Suprapubic skin (tissue), 4 donors: ENCODE data around the gene MDFIC. TPM values are rescaled to one million over a fixed set of nuclear protein-coding genes. Genes with fewer than 3 reads are reported as not detected.
"Not testable (repeated sequence)": the region's sequence is repeated elsewhere in the genome, so short reads cannot be mapped to it uniquely, and the experiment has no call there.

ENCODE experiments used
- DNase-seq, 2 donors: peaks; one replicate each; pipeline ENCODE4 v3.0.0-alpha.2; 2019; ENCODE audit warnings: low spot score in 2 of 2
- H3K27ac ChIP-seq: fragments of 200-600 bp; sonication (generic); one replicate; pipeline ENCODE4 v1.5.1; 2019
- H3K27me3 ChIP-seq: fragments of 200-600 bp; sonication (generic); one replicate; pipeline ENCODE4 v1.5.1; 2019
- H3K36me3 ChIP-seq: fragments of 200-600 bp; sonication (generic); one replicate; pipeline ENCODE4 v1.5.1; 2019
- H3K4me1 ChIP-seq: fragments of 200-600 bp; sonication (generic); one replicate; pipeline ENCODE4 v1.5.1; 2019
- H3K4me3 ChIP-seq: fragments of 200-600 bp; sonication (generic); one replicate; pipeline ENCODE4 v1.5.1; 2019; ENCODE audit warnings: mild to moderate bottlenecking
- H3K9me3 ChIP-seq: fragments of 200-600 bp; sonication (generic); one replicate; pipeline ENCODE4 v1.5.1; 2019
- EP300 ChIP-seq: sonication (generic); formaldehyde crosslinking; IDR thresholded peaks from one replicate; pipeline ENCODE4 v1.6.1; 2017; ENCODE audit warnings: antibody characterized with exemption
- POLR2A ChIP-seq, 2 donors: fragments of 450-650 bp; IDR thresholded peaks; one replicate each; pipeline ENCODE4 v1.6.1; 2017; ENCODE audit warnings: antibody characterized with exemption in 2 of 2, mild to moderate bottlenecking in 2 of 2, moderate library complexity in 2 of 2
- POLR2AphosphoS5 ChIP-seq, 3 donors: sonication (generic); formaldehyde crosslinking; IDR thresholded peaks; one replicate each; pipeline ENCODE4 v1.6.1; 2017; ENCODE audit warnings: antibody characterized with exemption in 3 of 3
- WGBS: methylation state at CpG from one replicate; pipeline ENCODE4 v1.1.5; 2018; 5-methylcytosine and 5-hydroxymethylcytosine counted together
- total RNA-seq, 4 donors: library from RNA; depleted of rRNA; stranded (reverse); fragments of >200 nt; gene quantifications; one replicate each; pipeline ENCODE4 v1.1.0, GENCODE V29; 2016
- TF ChIP-seq, protein P1 (sequence below), 2 donors: fragments of 200-600 bp in 1 of 2; fragments of 450-650 bp in 1 of 2; sonication (generic) in 1 of 2; IDR thresholded peaks; one replicate each; pipeline ENCODE4 v1.5.1; 2016 to 2019; ENCODE audit warnings: antibody characterized with exemption in 2 of 2, mild to moderate bottlenecking in 1 of 2, moderate library complexity in 1 of 2

The MDFIC gene
- total RNA-seq, 4 donors from 2014 or later, result 15.7 to 37.8 (median 28.1) TPM

DNA sequence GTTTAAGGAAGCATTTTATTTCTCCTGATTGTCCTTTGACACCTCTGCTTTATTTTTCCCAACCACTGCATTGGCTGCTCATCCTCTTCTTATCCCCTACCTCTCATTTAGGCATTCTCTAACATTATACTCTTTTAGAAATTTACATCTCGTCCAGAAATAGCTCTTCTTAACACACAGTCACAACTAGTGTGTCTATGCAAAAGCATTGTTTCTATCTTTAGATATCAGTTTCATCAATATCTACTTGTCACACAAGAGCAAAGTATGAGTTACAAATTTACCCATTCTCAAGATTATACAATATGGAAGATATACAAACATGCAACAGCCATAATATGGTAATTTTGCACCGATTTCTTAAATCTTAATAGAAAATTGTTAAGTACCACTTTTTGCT is 35.7 kb upstream of the MDFIC start:
- no peaks in the 10 kb centered on the region for H3K27me3 ChIP-seq
- no peaks in the 10 kb centered on the region for H3K4me1 ChIP-seq
- no peaks in the 10 kb centered on the region for H3K36me3 ChIP-seq
- no peak overlapping the region for H3K27ac ChIP-seq
- TF ChIP-seq POLR2A (IDR thresholded peaks at IDR 0.05) (no peak), POLR2AphosphoS5 (IDR thresholded peaks at IDR 0.05) (no peak), EP300 (no peak)
- TF ChIP-seq, protein P1, sequence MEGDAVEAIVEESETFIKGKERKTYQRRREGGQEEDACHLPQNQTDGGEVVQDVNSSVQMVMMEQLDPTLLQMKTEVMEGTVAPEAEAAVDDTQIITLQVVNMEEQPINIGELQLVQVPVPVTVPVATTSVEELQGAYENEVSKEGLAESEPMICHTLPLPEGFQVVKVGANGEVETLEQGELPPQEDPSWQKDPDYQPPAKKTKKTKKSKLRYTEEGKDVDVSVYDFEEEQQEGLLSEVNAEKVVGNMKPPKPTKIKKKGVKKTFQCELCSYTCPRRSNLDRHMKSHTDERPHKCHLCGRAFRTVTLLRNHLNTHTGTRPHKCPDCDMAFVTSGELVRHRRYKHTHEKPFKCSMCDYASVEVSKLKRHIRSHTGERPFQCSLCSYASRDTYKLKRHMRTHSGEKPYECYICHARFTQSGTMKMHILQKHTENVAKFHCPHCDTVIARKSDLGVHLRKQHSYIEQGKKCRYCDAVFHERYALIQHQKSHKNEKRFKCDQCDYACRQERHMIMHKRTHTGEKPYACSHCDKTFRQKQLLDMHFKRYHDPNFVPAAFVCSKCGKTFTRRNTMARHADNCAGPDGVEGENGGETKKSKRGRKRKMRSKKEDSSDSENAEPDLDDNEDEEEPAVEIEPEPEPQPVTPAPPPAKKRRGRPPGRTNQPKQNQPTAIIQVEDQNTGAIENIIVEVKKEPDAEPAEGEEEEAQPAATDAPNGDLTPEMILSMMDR (IDR thresholded peaks at IDR 0.05), result no peak
- H3K9me3 ChIP-seq, result no peaks in the 10 kb centered on the region
- DNase-seq, result no peak
- WGBS, result 92% methylated on average over 2 of the region's 2 CpGs
- H3K4me3 ChIP-seq, result no peak overlapping the region

DNA sequence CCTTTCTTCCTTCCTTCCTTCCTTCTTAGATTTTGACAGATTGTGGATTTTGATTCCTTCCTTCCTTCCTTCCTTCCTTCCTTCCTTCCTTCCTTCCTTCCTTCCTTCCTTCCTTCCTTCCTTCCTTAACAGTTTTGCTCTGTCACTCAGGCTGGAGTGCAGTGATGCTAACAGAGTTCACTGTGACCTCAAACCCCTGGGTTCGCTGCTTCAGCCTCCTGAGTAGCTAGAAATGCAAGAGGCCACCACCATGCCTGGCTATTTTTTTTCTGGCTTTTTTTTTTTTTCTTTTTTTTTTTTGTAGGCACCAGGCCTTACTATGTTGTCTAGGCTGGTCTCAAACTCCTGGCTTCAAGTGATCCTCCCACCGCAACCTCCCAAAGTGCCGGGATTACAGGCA is 32.8 kb upstream of the MDFIC start:
- DNase-seq, H3K27me3 ChIP-seq, H3K9me3 ChIP-seq: not testable (repeated sequence)

DNA sequence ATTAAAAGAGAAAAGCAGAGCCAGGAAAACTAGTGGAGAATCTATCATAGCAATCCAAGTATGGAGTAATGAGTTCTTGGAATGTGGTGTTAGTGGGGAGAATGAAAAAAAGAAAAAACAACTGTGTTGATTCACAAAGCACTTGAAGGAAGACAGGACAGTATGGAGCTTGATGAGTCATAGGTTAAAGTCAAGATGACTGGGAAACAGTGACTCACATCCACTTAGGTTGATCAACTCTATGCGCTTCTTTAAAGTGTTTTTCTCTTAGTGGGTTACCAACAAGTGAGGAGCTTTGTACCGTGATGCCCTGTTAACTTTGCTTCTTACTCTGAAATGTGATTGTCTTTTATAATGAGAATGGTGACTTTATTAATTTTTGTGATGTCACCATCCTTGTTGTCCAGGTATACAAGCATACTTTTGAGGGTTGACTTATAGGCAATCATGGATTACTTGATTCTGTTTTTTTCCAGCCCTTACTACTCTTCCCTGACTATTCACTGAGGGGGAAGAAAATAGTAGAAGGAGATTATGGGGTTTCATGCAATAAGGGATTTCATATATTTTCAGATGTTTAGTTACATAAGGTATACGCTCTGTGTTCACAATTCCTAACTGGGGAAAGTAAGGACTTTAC is 32.1 kb upstream of the MDFIC start:
- Histone ChIP-seq H3K27me3 (no peaks in the 10 kb centered on the region), H3K36me3 (no peaks in the 10 kb centered on the region), H3K27ac (no peak overlapping the region), H3K4me1 (no peaks in the 10 kb centered on the region), H3K4me3 (no peak overlapping the region), H3K9me3 (no peaks in the 10 kb centered on the region)
- TF ChIP-seq, protein P1 (IDR thresholded peaks at IDR 0.05), result no peak
- no peak for TF ChIP-seq EP300
- TF ChIP-seq POLR2A (IDR thresholded peaks at IDR 0.05), result no peak
- no peak for TF ChIP-seq POLR2AphosphoS5 (IDR thresholded peaks at IDR 0.05)
- 79% methylated on average over 3 of the region's 3 CpGs for WGBS
- DNase-seq, result no peak

More for the DNA sequence above, 32.8 kb upstream of the MDFIC start:
- H3K4me1 ChIP-seq, H3K27ac ChIP-seq, H3K36me3 ChIP-seq, H3K4me3 ChIP-seq: not testable (repeated sequence)
- WGBS, result 97% methylated on average over 3 of the region's 3 CpGs

DNA sequence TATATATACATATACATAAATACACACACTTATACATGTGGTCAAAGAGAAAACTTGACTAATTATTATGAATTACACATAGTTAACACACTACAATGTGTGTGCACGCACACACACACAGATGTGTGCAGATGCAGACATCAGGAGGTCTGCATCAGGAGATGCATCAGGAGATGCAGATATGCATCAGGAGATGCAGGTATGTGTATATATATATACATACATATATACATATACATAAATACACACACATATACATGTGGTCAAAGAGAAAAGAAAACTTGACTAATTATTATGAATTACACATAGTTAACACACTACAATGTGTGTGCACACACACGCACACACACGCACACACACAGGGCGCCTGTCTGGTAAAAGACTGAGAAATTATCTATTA is 31.3 kb upstream of the MDFIC start:
- no peak overlapping the region for H3K27ac ChIP-seq
- H3K27me3 ChIP-seq, result no peaks in the 10 kb centered on the region
- H3K9me3 ChIP-seq, result no peaks in the 10 kb centered on the region
- 94% methylated on average over 4 of the region's 4 CpGs for WGBS
- no peak for DNase-seq
- H3K36me3 ChIP-seq, result no peaks in the 10 kb centered on the region
- H3K4me3 ChIP-seq, result no peak overlapping the region
- H3K4me1 ChIP-seq, result no peaks in the 10 kb centered on the region
- TF ChIP-seq POLR2AphosphoS5 (IDR thresholded peaks at IDR 0.05) (no peak), EP300 (no peak), POLR2A (IDR thresholded peaks at IDR 0.05) (no peak)
- TF ChIP-seq, protein P1 (IDR thresholded peaks at IDR 0.05), result no peak

DNA sequence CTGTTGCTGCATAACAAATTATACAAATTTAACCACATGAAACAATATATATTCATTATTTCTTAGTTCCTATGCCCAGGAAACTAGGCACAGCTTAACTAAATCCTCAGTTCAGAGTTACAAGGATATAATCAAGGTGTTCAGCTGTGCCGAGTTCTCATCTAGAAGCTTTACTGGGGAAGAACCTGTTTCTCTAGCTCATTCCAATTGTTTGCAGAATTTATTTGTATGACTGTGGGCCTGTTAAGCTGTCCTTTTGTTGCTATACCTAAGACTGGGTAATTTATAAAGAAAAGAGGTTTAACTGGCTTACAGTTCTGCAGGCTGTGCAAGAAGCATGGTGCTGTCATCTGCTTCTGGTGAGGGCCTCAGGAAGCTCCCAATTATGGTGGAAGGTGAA is 21.8 kb upstream of the MDFIC start:
- Histone ChIP-seq H3K27me3 (no peaks in the 10 kb centered on the region), H3K27ac (no peak overlapping the region), H3K4me1 (no peaks in the 10 kb centered on the region), H3K9me3 (no peaks in the 10 kb centered on the region), H3K4me3 (no peak overlapping the region), H3K36me3 (no peaks in the 10 kb centered on the region)
- 77% methylated on average over 1 of the region's 1 CpG for WGBS
- DNase-seq, result no peak
- TF ChIP-seq EP300 (no peak), POLR2A (IDR thresholded peaks at IDR 0.05) (no peak), POLR2AphosphoS5 (IDR thresholded peaks at IDR 0.05) (no peak)
- TF ChIP-seq, protein P1 (IDR thresholded peaks at IDR 0.05), result no peak

DNA sequence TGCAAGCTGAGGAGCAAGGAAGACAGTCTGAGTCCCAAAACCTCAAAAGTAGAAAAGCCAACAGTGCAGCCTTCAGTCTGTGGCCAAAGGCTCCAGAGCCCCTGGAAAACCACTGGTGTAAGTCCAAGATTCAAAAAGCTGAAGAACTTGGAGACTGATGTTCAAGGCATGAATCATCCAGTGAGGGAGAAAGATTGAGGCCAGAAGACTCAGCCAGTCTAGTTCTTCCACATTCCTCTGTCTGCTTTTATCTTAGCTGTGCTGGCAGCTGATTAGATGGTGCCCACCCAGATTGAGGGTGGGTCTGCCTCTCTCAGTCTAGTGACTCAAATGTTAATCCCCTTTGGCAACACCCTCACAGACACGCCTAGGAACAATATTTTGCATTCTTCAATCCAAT is 20.1 kb upstream of the MDFIC start:
- no peak overlapping the region for H3K4me3 ChIP-seq
- DNase-seq, result no peak
- no peaks in the 10 kb centered on the region for H3K4me1 ChIP-seq
- no peaks in the 10 kb centered on the region for H3K9me3 ChIP-seq
- WGBS, result 10% methylated on average over 1 of the region's 1 CpG
- TF ChIP-seq, protein P1 (IDR thresholded peaks at IDR 0.05), result no peak
- TF ChIP-seq POLR2A (IDR thresholded peaks at IDR 0.05), result no peak
- no peak for TF ChIP-seq POLR2AphosphoS5 (IDR thresholded peaks at IDR 0.05)
- no peak for TF ChIP-seq EP300
- H3K36me3 ChIP-seq, result no peaks in the 10 kb centered on the region
- no peak overlapping the region for H3K27ac ChIP-seq
- H3K27me3 ChIP-seq, result no peaks in the 10 kb centered on the region
